Stimulated activated CD8-positive, alpha-beta memory T cell treated with anti-CD3 and anti-CD28 coated beads, Interleukin-7, amount 100 ng/mL, for 48 hours (primary cell): ENCODE measurements around the gene AGAP1.

ENCODE experiments used
- DNase-seq, 2 donors: peaks; one replicate each; pipeline ENCODE4 v3.0.0-alpha.2; 2020; ENCODE audit warnings: low read depth in 1 of 2; ENCODE audit errors: extremely low read depth in 1 of 2

The AGAP1 gene

DNA sequence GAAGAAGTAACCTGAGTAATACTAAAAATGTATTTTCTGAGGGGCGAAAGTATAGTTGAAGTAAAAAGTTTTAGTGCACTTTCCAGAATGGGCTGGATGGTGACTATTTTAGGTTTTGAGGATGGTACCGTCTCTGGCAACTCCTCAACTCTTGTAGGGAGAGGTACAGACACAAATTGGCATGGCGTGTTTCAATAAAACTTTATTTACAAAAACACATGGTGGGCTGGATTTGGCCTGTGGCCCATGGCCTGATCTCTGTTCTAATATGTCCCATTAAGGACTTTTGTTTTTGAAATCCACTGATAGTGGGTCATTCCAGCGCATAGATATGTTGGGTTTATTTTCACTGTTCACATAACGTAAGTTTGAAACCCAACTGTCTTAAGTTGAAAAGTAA, 132.8 kb downstream of the AGAP1 start:
- no peak for DNase-seq

DNA sequence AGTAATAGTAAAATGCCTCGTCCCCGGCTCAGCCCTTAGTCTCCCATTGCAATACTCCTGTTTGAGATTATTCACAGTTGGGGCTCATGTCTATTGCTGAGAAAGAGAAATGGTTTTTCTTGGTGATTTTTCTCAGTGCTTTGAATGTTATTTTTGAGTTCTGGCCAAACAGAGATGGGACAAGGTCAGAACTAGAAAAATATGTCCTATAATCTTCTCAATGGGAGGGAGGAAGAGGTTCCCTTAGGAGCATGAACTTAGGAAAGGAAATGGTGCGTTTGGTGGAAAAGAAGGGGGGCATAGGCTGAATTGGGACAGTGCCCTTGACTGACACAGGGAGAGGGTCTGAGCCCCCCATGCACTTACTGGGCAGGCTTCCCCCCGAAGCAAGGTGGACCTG, 133.8 kb downstream of the AGAP1 start:
- no peak for DNase-seq

DNA sequence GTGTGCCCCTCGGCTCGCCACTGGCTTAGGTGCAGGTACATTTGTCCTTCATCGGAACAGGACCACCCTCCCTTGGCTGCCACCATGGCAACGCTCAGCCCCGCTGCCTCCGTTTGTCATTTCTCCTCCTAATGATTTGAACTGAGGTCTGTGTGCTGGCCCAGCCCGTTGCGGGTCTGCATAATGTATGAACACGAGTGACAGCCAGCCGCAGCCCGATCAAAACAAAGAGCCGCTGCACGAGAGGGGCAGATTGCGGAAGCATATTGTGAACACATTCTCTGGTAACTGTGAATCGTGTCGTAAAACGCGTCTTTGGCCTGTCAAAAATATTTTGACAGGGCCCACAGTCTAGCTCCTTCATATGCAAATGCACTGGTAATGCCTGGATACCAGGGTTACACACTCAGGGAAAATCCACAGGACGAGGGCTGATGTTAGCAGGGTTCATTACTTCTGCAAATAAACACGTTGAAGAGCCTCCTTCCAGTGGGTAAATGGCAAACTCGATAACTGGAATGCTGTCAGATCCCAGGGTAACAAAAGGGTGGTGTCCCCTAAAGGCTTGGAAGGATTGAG, 137.0 kb downstream of the AGAP1 start:
- DNase-seq, result no peak

DNA sequence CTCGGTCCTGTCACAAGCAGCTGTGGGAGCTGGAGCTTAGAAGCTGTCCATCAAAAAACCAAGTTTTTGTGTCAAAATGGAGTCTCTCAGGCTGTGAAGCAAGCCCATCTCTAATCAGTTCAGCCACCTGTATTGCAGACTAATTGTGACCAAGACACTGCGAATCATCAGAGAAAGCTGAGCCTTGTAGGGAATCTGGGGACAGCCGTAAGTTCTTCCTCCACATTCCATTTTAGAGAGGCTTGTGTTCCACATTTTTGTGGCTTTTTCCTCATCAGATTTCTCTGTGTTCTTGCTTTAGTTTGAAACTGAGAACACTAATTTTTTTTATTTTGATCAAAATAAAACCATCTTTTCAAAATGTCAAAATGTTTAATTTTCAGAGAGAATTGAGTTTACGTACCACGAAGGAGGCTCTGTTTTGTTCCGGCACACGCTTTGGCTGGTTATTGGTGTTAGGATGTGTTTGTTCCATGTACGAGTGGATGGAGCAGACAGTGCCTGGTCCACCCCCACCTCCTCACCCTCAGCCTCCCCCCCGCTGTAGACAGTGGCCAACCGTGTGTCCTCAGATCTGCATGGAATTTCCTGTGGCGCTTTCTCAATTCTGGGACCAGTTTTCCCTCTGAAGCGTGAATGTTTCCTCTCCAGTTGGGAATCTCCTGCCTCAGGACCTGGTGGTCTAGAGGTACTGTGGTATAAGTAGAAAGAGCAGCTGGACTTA, 140.8 kb downstream of the AGAP1 start:
- no peak for DNase-seq

GRCh38 chr2:235636546-235636945, 142.7 kb downstream of the AGAP1 start:
- DNase-seq, result no peak

GRCh38 chr2:235637896-235638295, 144.1 kb downstream of the AGAP1 start:
- DNase-seq, result no peak

DNA sequence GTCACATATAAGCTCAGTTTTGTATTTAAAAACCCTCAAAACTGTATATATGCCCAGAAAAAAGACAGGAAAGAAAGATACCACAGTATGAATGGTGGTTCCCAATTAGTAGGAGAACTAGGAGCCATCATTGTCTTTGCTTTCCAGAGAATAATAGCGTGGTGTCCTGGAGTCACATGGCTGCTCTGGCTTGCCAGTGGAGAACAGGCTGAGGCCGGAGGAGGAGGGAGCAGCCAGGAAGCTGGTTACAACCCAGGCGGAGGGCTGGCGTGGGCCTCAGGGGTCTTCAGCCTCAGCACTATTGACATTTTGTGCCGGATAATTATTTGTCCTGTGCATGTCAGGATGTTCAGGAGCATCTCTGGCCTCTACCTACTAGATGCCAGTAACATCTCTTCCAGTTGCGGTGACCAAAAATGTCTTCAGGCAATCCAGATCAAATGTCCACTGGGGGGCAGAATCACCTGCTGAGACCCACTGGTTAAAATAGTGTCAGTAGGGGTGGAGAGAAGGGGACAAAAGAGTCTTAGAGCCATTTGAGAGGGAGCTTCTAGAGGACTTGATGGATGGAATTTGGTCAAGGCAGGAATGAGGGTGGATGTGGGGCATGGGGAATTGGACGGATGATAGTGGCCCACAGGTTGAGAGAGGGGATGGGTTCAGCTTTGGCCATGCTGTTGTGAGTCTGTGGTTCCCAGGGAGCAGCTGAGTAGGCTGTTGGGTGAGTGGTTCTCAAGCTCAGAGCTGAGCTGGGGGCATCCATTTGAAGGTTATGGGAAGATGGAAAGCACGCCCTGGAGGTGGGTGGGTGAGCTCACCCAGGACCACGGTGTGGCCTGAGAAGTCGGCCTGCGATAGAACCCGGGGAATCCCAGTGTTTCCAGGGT, 144.9 kb downstream of the AGAP1 start:
- no peak for DNase-seq

DNA sequence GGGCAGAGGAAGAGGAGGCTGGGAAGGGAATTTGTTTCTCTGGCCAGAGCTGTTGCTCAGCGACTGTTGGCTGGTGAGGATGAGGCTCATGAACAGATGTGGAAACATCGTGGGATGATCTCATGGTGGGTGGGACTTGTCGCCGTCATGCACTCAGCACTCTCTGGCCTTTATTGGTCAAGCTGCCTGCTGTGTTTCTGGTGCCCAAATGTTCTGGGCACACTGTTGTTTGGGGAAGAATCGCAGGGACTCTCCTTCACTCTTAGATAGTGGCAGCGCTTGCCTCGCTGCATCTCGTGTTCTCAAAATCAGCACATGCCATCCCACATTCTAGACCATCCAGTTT, 145.6 kb downstream of the AGAP1 start:
- no peak for DNase-seq

GRCh38 chr2:235639885-235640284, 146.0 kb downstream of the AGAP1 start:
- DNase-seq, result no peak

GRCh38 chr2:235640377-235640776, 146.5 kb downstream of the AGAP1 start:
- no peak for DNase-seq

DNA sequence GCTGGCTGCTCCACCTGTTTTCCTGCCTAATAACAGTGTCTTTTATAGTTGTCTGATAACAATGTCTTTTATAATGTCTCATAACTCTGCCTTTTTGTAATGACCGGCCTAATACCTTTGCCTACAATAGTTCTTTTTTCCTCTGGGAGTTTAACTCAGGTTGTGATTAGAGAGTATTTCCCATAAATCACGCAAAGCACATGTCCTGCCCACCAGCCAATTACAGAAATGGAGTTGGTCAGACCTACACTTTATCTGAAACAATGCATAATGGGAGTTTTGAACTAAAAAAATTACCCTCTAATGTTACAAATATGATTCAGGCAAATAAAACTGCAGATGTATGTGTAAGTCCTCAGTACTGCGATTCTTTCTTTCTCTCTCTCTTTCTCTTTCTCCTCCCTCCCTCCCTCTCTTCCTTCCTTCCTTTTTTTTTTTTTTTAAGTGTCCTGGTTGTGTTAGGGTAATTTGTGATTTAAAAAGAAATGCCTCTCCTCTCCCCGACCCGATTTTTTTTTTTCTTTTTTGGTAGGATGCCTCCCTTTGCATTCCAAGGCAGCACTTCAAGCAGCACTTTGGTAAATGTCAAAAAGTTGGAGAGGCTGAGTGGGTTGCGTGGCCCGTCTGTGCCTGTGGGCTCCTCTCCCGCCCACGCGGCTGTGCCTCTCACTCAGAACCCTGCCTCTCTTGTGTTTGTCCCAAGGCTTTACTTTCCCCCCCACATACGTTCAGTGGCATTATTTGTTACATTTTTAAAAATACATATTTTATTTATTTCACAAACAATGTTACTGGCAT, 147.3 kb downstream of the AGAP1 start:
- DNase-seq, result no peak

GRCh38 chr2:235641956-235642355, 148.1 kb downstream of the AGAP1 start:
- no peak for DNase-seq

DNA sequence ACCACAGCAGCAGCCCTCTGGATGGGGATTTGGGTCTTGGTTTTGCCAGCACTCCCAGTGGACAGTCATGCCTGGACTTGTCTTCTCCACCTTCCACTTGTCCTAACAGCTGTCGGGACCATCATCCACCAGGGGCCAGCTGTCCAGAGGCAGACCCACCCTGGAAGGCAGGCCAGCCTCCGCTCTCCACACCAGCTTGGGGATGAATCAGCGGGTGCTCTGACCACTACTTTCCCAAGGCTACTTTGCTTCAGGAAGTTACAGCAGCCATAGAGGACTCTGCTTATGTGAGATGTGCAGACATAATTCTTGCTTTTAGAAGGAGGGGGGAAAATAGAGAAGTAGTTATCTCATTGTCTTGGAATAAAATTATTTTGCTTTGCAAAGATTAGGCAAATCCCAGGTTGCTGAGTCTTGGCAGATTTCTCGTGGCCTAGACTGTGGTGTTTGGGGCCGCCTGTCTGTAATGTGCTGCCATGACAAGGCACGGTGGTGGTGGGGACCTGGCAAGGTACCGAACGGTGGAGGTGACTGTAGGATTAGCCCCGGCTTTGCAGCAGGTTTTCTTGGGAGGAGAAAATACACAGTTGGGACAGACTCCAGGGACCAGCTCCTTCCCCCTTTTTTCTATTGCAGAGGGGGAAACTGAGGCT, 148.7 kb downstream of the AGAP1 start:
- no peak for DNase-seq

DNA sequence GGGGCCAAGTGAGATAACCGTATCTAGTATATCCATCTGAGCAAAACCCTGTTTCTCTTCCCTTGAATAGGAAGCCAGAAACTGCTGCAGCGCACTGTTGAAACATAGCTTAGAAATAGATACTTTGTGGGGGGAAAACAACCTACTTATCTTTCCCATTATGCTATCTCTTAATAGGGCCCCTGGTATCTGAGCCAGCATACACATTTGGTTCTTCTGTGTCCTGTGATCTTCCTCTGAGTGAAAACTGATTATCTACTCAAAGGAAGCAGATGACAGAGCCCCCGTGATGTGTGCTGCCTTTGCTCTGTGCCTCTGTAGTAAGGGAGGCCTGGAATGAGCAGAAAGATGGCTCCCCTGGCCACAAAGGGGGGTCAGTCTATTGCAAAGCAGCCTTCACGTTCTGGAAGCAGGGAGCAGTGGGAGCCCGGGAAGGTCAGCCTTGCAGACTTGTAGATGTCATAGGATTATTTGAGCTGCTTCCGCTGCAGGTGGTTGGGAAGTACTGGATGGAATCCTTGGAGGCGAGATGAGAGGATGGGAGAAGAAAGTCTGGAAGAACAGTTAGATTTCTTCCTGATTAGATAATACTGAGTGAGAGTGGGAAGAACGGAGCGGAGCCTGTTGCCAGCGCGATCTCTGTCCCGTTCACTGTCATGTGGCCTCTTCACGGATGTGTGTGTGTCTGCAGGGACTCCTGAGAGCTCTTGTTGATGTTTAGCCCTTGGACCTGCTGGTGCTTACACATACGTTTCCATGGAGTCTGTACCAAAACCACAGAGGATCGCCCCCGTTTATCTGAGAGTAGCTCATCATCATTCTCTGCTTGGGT, 150.1 kb downstream of the AGAP1 start:
- DNase-seq, result no peak

GRCh38 chr2:235647264-235647663, 153.4 kb downstream of the AGAP1 start:
- DNase-seq, result no peak

DNA sequence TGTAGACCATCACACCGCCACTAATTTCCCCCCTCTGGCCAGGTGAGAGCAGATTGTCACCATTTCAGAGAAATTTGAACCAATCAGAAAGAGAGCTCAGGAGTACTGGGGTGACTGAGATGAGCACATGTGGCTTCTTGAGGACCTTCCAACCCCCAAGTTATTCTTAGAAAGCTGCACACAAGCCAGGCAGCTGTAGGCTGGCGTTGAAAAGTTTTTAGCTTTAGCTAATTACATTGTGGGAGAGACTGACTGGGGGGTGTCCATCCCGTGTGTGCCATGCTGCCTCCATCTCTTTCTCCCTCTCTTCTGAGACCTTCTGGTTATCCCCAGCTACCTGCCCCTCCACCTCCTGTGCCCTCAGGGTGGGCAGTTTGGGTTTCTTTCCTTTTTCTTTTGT, 154.0 kb downstream of the AGAP1 start:
- no peak for DNase-seq

DNA sequence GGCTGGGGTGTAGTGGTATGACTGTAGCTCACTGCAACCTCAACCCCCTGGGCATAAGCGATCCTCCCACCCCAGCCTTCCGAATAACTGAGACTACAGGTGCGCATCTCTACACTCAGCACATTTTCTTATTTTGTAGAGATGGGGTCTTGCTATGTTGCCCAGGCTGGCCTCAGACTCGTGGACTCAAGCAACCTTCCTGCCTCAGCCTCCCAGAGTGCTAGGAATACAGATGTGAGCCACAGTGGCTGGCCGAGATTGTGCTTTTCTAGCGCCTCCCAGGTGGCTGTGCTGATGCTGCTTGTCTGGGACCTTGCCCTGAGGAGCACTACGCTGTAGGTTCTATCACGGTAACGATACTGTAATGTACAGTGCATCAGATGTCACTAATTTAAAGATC, 155.6 kb downstream of the AGAP1 start:
- DNase-seq, result no peak

DNA sequence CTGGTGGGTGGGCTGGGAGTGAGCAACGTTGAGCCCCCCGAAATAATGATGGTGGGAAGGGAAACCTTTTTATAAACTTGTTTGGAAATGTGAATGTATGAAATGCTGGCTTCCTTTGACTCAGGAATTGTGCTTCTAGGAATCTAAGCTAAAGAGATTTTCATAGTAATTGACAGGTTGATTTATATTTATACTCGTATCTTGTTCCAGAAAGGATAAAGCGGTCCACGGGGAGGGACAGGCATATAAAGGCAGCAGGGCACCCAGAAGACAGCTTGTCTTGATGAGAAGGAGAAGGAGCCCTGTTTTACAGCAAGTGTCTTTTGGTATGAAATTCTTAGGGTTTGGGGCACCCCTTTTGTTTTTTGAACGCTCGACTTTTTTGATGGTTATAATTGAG, 157.8 kb downstream of the AGAP1 start:
- DNase-seq, result no peak

DNA sequence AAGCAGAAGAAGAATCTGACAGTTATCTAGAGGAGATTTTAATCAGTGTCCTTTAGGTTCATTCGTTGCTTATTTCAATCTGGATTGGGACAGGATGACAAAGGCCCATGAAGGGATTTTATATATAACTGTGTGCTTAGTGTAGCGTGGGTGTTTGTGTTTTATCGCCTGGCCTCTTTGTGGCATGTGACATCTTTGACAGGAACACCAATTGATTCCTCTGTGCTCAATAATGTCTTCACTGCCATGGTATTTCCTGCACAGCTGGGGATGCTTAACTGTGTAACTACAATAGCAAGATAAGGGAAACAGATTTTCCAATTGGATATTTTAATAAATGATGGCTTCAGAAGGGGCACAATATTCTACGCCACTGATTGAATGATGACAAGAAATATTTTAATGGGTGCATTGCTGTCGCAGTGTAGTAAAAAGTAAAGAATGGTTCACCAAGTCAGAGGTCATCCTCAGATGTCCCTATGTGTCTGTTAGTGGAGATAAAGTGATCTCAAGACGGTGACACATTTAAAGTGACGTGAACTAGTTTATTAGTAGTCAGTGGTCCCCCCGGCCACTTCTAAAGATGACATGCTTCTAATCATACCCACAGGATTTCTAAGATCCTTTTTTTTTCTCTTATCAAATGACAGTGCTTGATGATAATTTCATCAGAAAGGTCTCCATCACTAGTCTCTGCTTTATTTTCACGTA, 160.4 kb downstream of the AGAP1 start:
- DNase-seq, result no peak
